Measurements from ENCODE around the gene TRUB2. TPM values are rescaled to one million over a fixed set of nuclear protein-coding genes. Genes with fewer than 3 reads are reported as not detected.

TRUB2 gene
- total and polyA plus RNA-seq, 4 donors, result 9.8 to 14.3 (median 11.4) TPM

DNA sequence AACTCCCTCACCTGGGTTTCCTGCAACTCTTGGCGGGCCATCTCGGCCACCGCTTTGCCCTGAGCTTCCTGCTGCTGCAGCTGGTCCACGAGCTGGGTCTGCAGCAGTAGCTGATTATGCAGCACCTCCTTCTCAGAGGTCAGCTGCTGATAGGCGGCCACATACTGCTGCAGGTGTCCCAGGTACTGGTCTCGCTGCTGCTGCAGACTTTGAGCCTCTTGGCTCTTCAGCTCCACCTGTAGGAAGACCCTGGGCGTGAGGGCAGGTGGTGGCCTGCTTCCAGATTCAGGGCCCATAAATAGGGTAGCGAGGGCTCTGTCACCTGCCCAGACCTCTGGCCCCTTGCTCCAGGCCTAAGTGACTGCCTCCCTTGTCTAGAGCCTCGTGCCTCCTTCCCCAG lies 63.1 kb downstream of the TRUB2 start:
- intact Hi-C loops (cut with DNase I), result no loop called here
- peaks cover 3 to 17% of the 10 kb centered on the region in 2 donors for H3K36me3 ChIP-seq (ENCODE audit: control insufficient read depth in 1 of 2, insufficient read depth in 2 of 2, low read length in 1 of 2)
- H3K27me3 ChIP-seq (ENCODE audit: control insufficient read depth in 1 of 2, insufficient read depth in 2 of 2, low read length in 1 of 2), result no peaks in the 10 kb centered on the region
- no peaks in the 10 kb centered on the region for H3K9me3 ChIP-seq (ENCODE audit: control insufficient read depth, low read length)
- no peak overlapping the region for H3K27ac ChIP-seq (ENCODE audit: low read depth in 1 of 2, low read length in 2 of 2)
- DNase-seq (no peak), ATAC-seq (ENCODE audit: low FRiP score) (no peak)
- H3K4me3 ChIP-seq (ENCODE audit: low read length in 2 of 2), result no peak overlapping the region
- no peaks in the 10 kb centered on the region for H3K4me1 ChIP-seq (ENCODE audit: control insufficient read depth in 1 of 2, insufficient read depth in 2 of 2, low read length in 2 of 2)
- 84 to 86% methylated on average over 9 of the region's 9 CpGs for WGBS, 2 donors

- H3K27me3 ChIP-seq (ENCODE audit: control insufficient read depth in 1 of 2, insufficient read depth in 2 of 2, low read length in 1 of 2), result no peaks in the 10 kb centered on the region
- H3K36me3 ChIP-seq (ENCODE audit: control insufficient read depth in 1 of 2, insufficient read depth in 2 of 2, low read length in 1 of 2), result peaks cover 3 to 17% of the 10 kb centered on the region in 2 donors
- no peak overlapping the region for H3K27ac ChIP-seq (ENCODE audit: low read depth in 1 of 2, low read length in 2 of 2)
- no peak for DNase-seq
- H3K4me1 ChIP-seq (ENCODE audit: control insufficient read depth in 1 of 2, insufficient read depth in 2 of 2, low read length in 2 of 2), result no peaks in the 10 kb centered on the region
- no peak for ATAC-seq (ENCODE audit: low FRiP score)
- 79% methylated on average over 5 to 6 of the region's 6 CpGs for WGBS, 2 donors
- no peak overlapping the region for H3K4me3 ChIP-seq (ENCODE audit: low read length in 2 of 2)
- no peaks in the 10 kb centered on the region for H3K9me3 ChIP-seq (ENCODE audit: control insufficient read depth, low read length)
- intact Hi-C loops (cut with DNase I), result no loop called here
Observed at GRCh38 chr9:128258326-128258725, 63.9 kb downstream of the TRUB2 start.

GRCh38 chr9:128257907-128258306 lies 64.3 kb downstream of the TRUB2 start:
- Histone ChIP-seq H3K9me3 (ENCODE audit: control insufficient read depth, low read length) (no peaks in the 10 kb centered on the region), H3K4me3 (ENCODE audit: low read length in 2 of 2) (no peak overlapping the region), H3K36me3 (ENCODE audit: control insufficient read depth in 1 of 2, insufficient read depth in 2 of 2, low read length in 1 of 2) (peaks cover 3 to 17% of the 10 kb centered on the region in 2 donors), H3K4me1 (ENCODE audit: control insufficient read depth in 1 of 2, insufficient read depth in 2 of 2, low read length in 2 of 2) (no peaks in the 10 kb centered on the region), H3K27me3 (ENCODE audit: control insufficient read depth in 1 of 2, insufficient read depth in 2 of 2, low read length in 1 of 2) (no peaks in the 10 kb centered on the region), H3K27ac (ENCODE audit: low read depth in 1 of 2, low read length in 2 of 2) (no peak overlapping the region)
- ATAC-seq (ENCODE audit: low FRiP score) (no peak), DNase-seq (peak in 1 of 2 donors; percentile 33)
- intact Hi-C loops (cut with DNase I), result no loop called here
- WGBS, 2 donors, result 85 to 86% methylated on average over 11 of the region's 11 CpGs

DNA sequence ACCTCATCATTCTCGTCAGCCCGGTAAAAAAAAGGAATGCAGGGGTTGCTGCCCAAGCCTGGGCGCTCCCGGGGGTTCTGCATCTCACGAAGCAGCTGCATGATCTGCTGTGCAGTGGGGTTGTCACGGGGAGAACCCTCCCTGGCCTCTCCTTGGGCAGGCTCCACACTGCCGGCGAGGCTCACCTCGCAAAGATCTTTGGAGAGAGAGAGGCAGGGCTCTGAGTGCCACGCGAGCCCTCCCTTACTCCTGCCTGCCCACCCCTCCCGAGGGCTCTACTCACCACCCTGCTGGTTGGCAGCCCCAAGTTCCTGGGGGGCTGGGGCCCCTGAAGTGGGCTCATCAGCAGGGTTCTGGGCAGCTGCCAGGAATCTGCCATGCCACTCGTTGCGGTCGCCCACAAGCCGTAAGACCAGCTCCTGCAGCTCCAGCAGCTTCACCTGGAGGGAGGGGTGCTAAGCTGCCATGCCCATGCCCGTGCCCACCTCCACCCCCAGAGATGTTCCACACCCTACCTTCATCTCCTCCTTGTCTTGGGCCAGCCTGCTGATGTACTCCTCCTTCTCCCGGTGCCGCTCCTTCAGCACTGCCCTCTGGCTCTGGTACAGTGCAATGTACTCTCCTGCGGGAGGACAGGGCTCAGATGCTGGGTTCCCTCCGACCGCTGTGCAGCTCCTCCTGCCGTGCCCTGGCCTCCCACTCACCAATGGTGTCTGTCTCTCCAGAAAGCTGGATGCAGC lies 65.0 kb downstream of the TRUB2 start:
- DNase-seq (no peak), ATAC-seq (ENCODE audit: low FRiP score) (no peak)
- 77 to 78% methylated on average over 20 to 23 of the region's 23 CpGs for WGBS, 2 donors
- intact Hi-C loops (cut with DNase I), result no loop called here
- H3K27ac ChIP-seq (ENCODE audit: low read depth in 1 of 2, low read length in 2 of 2), result no peak overlapping the region
- no peaks in the 10 kb centered on the region for H3K4me1 ChIP-seq (ENCODE audit: control insufficient read depth in 1 of 2, insufficient read depth in 2 of 2, low read length in 2 of 2)
- H3K4me3 ChIP-seq (ENCODE audit: low read length in 2 of 2), result no peak overlapping the region
- no peaks in the 10 kb centered on the region for H3K9me3 ChIP-seq (ENCODE audit: control insufficient read depth, low read length)
- peaks cover 3 to 17% of the 10 kb centered on the region in 2 donors for H3K36me3 ChIP-seq (ENCODE audit: control insufficient read depth in 1 of 2, insufficient read depth in 2 of 2, low read length in 1 of 2)
- H3K27me3 ChIP-seq (ENCODE audit: control insufficient read depth in 1 of 2, insufficient read depth in 2 of 2, low read length in 1 of 2), result no peaks in the 10 kb centered on the region

Other genes starting within 250 kb of the TRUB2 start
- 10 to 100 TPM; 37.1 to 38.5 TPM for gene PTGES2, start 194.7 kb downstream of the TRUB2 start, total RNA-seq
- 10 to 100 TPM; 29.9 to 56.2 TPM for gene PTGES2, start 194.7 kb downstream of the TRUB2 start, polyA plus RNA-seq
- 1 to 10 TPM in 1 of 2 donors, under 1 TPM in 1; 0.84 to 1.1 TPM for gene LCN2, start 173.0 kb downstream of the TRUB2 start, total RNA-seq
- gene LCN2, start 173.0 kb downstream of the TRUB2 start, polyA plus RNA-seq, result 1 to 10 TPM in 1 of 2 donors, under 1 TPM in 1; 0.90 to 5.6 TPM
- gene BBLN, start 162.2 kb downstream of the TRUB2 start, total RNA-seq, result 10 to 100 TPM; 46.7 to 54.3 TPM
- gene BBLN, start 162.2 kb downstream of the TRUB2 start, polyA plus RNA-seq, result 100 to 1,000 TPM; 164 to 278 TPM
- 100 to 1,000 TPM in 1 of 2 donors, 10 to 100 TPM in 1; 82.3 to 117 TPM for gene CIZ1, start 130.9 kb downstream of the TRUB2 start, total RNA-seq
- gene CIZ1, start 130.9 kb downstream of the TRUB2 start, polyA plus RNA-seq, result 10 to 100 TPM; 38.4 to 67.2 TPM
- gene DNM1, start 119.1 kb downstream of the TRUB2 start, total RNA-seq, result 100 to 1,000 TPM in 1 of 2 donors, 1 to 10 TPM in 1; 9.3 to 114 TPM
- gene DNM1, start 119.1 kb downstream of the TRUB2 start, polyA plus RNA-seq, result 1 to 10 TPM in 1 of 2 donors, under 1 TPM in 1; 0.43 to 2.1 TPM
- 100 to 1,000 TPM; 163 to 172 TPM for gene GOLGA2, start 46.4 kb downstream of the TRUB2 start, total RNA-seq
- gene GOLGA2, start 46.4 kb downstream of the TRUB2 start, polyA plus RNA-seq, result 100 to 1,000 TPM in 1 of 2 donors, 10 to 100 TPM in 1; 84.9 to 118 TPM
- gene SWI5, start 46.2 kb downstream of the TRUB2 start, total RNA-seq, result 10 to 100 TPM; 12.2 to 22.1 TPM
- 10 to 100 TPM; 22.7 to 30.8 TPM for gene SWI5, start 46.2 kb downstream of the TRUB2 start, polyA plus RNA-seq
- 10 to 100 TPM; 14.7 to 28.4 TPM for gene COQ4, start 392 bp upstream of the TRUB2 start, total RNA-seq
- gene COQ4, start 392 bp upstream of the TRUB2 start, polyA plus RNA-seq, result 10 to 100 TPM; 22.2 to 53.8 TPM
- gene SLC27A4, start 18.1 kb upstream of the TRUB2 start, total RNA-seq, result 10 to 100 TPM; 13.3 to 15.3 TPM
- gene SLC27A4, start 18.1 kb upstream of the TRUB2 start, polyA plus RNA-seq, result 10 to 100 TPM in 1 of 2 donors, 1 to 10 TPM in 1; 9.4 to 25.8 TPM
- 10 to 100 TPM; 34.0 to 37.8 TPM for gene URM1, start 48.9 kb upstream of the TRUB2 start, total RNA-seq
- gene URM1, start 48.9 kb upstream of the TRUB2 start, polyA plus RNA-seq, result 10 to 100 TPM; 24.7 to 45.5 TPM
- gene CERCAM, start 98.4 kb upstream of the TRUB2 start, total RNA-seq, result 100 to 1,000 TPM in 1 of 2 donors, 10 to 100 TPM in 1; 46.0 to 126 TPM
- gene CERCAM, start 98.4 kb upstream of the TRUB2 start, polyA plus RNA-seq, result 10 to 100 TPM; 24.7 to 65.4 TPM
- 10 to 100 TPM; 25.1 to 28.9 TPM for gene ODF2, start 133.6 kb upstream of the TRUB2 start, total RNA-seq
- 10 to 100 TPM in 1 of 2 donors, 1 to 10 TPM in 1; 2.9 to 23.6 TPM for gene ODF2, start 133.6 kb upstream of the TRUB2 start, polyA plus RNA-seq
- gene GLE1, start 182.3 kb upstream of the TRUB2 start, total RNA-seq, result 10 to 100 TPM; 13.5 to 17.3 TPM
- 10 to 100 TPM in 1 of 2 donors, 1 to 10 TPM in 1; 6.9 to 12.2 TPM for gene GLE1, start 182.3 kb upstream of the TRUB2 start, polyA plus RNA-seq
- 100 to 1,000 TPM; 384 to 504 TPM for gene SPTAN1, start 230.1 kb upstream of the TRUB2 start, total RNA-seq
- 100 to 1,000 TPM in 1 of 2 donors, 10 to 100 TPM in 1; 94.4 to 237 TPM for gene SPTAN1, start 230.1 kb upstream of the TRUB2 start, polyA plus RNA-seq